SU-DHL-6 (cell line): ENCODE measurements around the gene CCR6.
"Not testable (repeated sequence)": the region's sequence is repeated elsewhere in the genome, so short reads cannot be mapped to it uniquely, and the experiment has no call there.

Experiments
- CTCF ChIP-seq: fragments of 200-600 bp; sonication (generic); IDR thresholded peaks from one replicate; pipeline ENCODE4 v1.5.1; 2017; ENCODE audit warnings: antibody characterized with exemption, mild to moderate bottlenecking, low read length, moderate library complexity; ENCODE audit not compliant: insufficient read depth, poor library complexity, severe bottlenecking
- EZH2phosphoT487 ChIP-seq: fragments of 200-600 bp; sonication (generic), shearing (Covaris generic); conservative IDR thresholded peaks from 2 replicates; pipeline ENCODE4 v1.6.1; 2018; ENCODE audit warnings: mild to moderate bottlenecking, antibody characterized with exemption, low read length, moderate library complexity, mixed read lengths

GRCh38 chr6:167169867-167170266, 47.0 kb downstream of the CCR6 start:
- TF ChIP-seq CTCF, EZH2phosphoT487: not testable (repeated sequence)
